Measurements from ENCODE around the gene ATG16L2. TPM values are rescaled to one million over a fixed set of nuclear protein-coding genes. Genes with fewer than 3 reads are reported as not detected.
A peak's percentile ranks its signal among the peaks of the same experiment; 100 is the strongest.

The ATG16L2 gene
- polyA plus RNA-seq, 3 donors: 31.0 to 54.8 (median 32.1) TPM

GRCh38 chr11:72776844-72777754 is 37.1 kb upstream of the ATG16L2 start:
- DNase-seq (ENCODE audit: extremely low read depth in 1 of 11, low read depth in 9 of 11, low spot score in 4 of 11): no peak

DNA sequence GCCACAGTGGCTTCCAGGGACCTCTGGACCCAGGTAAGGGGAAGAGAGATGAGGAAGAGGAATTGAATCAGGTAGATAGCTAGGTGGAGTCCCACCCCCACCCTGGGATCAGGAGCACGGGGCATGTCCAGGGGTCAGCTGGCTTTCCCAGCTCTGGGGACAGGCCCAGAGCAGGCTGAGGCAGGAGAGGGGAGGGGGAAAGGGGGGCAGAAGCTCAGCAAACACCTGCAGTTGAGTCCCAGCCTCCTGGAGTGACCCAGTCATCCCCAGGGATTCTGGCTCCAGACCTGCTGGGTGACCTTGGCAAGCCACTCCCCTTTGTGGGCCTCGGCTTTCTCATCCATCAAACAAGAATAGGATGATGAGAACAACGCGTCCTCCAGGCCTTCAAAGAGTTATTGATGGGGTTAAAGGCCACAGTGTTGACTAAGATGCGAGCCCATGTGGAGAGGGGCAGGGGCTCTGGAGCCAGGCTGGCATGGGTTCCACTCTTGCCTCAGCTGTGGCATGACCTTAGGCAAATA is 36.4 kb upstream of the ATG16L2 start:
- DNase-seq (ENCODE audit: extremely low read depth in 1 of 11, low read depth in 9 of 11, low spot score in 4 of 11): no peak

DNA sequence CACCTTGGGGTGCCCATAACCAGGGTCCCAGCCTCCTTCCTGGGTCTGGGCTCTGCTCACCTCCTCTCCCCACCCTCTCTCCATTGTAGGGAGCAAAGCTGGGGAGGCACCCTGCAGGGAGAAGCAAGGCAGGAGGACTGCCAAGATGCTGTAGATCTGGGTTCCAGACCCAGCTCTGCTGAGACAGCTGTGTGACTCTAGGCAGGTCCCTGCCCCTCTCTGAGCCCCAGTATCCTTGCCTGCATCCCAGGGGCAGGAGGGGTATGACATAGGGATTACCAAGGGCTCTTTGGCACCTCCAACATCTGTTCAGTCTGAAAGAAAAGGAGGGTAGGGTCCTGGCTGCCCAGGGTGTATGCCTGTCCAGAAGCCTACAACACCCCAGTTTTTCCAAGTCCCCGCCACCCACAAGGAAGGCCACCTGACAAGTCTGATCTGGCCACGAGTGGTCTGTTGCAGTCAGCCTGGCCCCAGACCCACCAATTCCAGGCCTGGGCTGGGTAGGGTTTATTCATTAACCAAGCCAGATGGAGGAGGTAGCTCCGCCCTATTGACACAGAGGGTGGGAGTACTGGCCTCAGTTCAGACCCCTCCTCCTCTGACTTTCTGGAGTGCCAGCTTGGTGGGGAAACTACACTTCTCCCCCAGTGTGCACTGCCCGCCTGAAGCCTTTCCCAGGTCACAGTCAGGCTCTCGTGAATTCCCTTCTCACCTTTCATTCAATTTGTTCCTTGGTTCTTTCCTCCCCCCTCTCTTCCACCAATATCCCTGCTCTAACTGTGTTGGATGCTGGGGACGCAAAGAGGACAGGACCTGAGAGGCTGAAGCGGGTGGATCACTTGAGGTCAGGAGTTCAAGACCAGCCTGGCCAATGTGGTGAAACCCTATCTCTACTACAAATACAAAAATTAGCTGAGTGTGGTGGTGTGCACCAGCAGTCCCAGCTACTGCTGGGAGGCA is 35.4 kb upstream of the ATG16L2 start:
- peak in 1 of 11 donors; percentile 68 for DNase-seq (ENCODE audit: extremely low read depth in 1 of 11, low read depth in 9 of 11, low spot score in 4 of 11)

GRCh38 chr11:72779495-72780128 is 34.6 kb upstream of the ATG16L2 start:
- no peak for DNase-seq (ENCODE audit: extremely low read depth in 1 of 11, low read depth in 9 of 11, low spot score in 4 of 11)

DNA sequence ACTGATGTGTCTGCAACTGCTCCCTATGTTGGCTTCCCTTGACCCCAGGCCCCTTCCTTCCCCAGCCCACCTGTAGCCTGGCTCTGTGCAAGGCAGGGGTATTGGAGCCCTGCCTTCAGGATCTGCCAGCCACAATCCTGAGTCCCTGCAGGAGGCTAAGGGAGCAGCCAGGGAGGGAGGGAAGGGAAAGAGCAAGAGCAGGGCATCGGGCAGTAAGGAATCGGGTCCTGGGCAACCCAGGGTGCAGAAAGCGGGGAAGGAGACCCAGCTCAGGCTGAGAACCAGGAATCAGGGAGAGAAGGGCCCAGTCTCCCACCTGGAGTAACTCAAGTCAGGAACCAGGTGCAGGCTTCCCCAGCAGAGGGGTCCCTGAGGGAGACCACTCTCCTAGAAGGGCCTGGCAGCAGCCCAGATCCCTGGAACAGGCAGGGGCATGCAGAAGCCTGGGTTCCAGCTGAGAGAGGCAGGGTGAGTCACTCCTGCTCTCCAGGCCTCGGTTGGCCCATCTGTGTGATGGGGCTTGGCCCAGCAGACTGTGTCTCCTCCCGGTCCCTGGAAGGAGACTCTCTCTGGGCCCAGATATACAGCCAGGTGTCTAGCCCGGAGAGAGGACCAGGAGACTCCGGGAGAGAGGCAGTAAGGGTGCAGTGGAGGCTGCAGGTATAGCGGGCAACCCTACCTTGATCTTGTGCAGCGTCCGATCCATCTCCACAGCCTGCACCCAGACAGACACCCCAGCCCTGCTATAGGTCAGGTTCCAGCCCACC is 33.7 kb upstream of the ATG16L2 start:
- DNase-seq (ENCODE audit: extremely low read depth in 1 of 11, low read depth in 9 of 11, low spot score in 4 of 11): no peak

- DNase-seq (ENCODE audit: extremely low read depth in 1 of 11, low read depth in 9 of 11, low spot score in 4 of 11): no peak
Observed at GRCh38 chr11:72781063-72781312, 33.2 kb upstream of the ATG16L2 start.

DNA sequence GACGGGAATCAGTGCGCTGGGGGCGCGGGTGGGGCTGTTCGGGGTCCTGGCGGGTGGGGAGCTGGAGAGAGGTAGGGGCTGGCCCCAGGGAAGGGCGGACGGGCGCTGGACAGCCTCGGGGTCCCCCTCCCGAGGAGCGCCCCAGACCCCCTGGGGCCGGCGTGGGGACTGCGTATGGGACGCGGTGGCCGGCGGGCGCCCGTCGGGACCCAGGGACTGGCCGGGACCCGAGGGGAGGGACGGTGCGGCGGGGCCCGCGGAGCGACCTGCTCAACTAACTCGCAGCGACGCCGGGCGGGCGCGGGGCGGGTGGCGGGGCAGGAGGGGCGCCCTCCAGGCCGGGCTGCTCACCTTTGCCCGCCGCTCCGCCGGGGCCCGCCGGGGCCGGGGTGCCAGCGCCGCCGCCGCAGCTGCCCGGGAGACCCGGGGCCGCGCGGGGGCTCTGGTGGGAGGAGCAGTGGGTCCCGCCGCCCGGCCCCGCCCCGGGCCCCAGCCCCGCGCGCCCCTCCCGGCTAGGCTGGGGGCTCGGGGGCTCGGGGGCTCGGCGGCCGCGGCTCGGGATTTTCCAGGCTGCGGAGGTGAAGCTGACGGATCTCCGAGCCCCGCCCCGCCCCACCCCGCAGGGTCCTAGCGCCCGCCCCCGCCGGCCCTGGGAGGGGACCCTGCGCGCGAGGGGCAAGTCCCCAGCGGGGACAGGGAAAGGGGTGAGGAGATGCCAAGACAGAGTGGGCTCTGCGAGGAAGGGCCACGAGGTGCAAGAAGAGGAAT is 32.7 kb upstream of the ATG16L2 start:
- DNase-seq (ENCODE audit: extremely low read depth in 1 of 11, low read depth in 9 of 11, low spot score in 4 of 11): no peak

GRCh38 chr11:72782081-72782920 is 31.9 kb upstream of the ATG16L2 start:
- no peak for DNase-seq (ENCODE audit: extremely low read depth in 1 of 11, low read depth in 9 of 11, low spot score in 4 of 11)

DNA sequence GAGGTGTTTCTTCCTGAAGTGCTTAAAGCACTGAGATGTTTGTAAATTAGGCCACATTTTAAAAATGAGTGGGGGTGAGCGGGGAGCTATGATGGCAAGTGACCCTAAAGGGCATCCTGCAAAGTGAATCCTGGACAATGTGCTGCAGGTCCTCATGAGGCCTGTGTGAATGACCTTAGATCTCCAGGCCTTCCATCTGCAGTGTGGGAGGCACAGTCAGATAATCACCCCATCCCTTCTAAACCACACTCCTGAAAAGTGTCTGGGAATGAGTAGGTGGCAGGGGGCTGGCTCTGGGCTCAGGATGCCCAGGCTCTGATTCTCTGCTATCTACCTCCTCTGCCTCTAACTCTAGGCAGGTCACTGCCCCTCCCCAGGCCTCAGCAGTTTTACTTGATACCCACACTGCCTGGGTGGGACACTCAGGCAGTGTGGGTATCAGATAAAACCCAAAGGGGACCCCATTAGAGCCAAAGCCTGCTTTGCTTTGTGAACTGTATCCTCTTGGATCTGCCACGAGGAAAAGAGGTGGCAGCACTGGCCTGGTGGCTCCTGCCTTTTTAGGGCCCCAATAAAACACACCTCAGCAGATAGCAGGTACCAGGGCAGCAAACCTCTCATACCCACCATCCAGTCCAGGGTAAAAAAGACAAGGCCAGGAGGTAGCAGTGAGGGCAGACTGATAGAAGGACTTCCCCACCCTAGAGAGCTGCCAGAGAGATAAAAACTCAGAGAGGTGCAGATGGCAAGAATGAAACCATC is 30.9 kb upstream of the ATG16L2 start:
- no peak for DNase-seq (ENCODE audit: extremely low read depth in 1 of 11, low read depth in 9 of 11, low spot score in 4 of 11)

DNA sequence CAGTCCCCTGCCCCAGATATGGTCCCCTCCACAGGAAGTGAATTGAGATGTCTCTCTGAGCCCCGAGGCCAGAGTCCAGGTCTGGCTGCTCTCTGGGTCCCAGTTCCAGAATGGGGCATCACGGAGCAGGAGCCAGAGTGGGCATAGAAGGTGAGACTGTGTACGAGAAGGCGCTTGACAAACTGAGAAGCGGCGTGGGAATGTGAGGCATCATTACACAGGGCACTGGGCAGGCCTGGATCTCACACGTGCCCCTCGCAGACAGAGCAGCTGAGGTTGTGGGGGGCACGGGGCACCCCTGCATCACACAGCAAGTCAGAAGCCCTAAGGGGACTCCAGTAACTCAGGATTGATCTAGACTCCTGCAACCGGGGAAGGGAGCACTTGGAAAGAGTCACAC is 29.5 kb upstream of the ATG16L2 start:
- no peak for DNase-seq (ENCODE audit: extremely low read depth in 1 of 11, low read depth in 9 of 11, low spot score in 4 of 11)

GRCh38 chr11:72786305-72787215 is 27.7 kb upstream of the ATG16L2 start:
- no peak for DNase-seq (ENCODE audit: extremely low read depth in 1 of 11, low read depth in 9 of 11, low spot score in 4 of 11)

GRCh38 chr11:72787216-72788104 is 26.8 kb upstream of the ATG16L2 start:
- no peak for DNase-seq (ENCODE audit: extremely low read depth in 1 of 11, low read depth in 9 of 11, low spot score in 4 of 11)

DNA sequence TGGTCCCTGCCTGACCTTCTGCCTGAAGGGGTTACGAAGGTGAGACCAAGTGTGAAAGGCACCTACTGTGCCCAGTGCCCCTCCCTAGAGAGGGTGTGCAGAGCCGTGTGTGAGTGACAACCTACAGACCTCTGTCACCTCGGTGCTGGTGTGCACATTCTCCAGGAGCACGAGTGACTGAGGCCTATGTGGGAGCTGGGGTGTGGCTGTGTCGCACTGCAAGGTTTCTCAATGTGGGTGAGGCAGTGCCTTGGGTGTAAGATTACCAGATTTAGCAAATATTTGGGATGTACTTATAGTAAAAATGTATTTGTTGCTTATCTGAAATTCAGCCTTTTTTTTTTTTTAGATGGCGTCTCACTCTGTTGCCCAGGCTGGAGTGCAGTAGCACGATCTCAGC is 26.0 kb upstream of the ATG16L2 start:
- no peak for DNase-seq (ENCODE audit: extremely low read depth in 1 of 11, low read depth in 9 of 11, low spot score in 4 of 11)

DNA sequence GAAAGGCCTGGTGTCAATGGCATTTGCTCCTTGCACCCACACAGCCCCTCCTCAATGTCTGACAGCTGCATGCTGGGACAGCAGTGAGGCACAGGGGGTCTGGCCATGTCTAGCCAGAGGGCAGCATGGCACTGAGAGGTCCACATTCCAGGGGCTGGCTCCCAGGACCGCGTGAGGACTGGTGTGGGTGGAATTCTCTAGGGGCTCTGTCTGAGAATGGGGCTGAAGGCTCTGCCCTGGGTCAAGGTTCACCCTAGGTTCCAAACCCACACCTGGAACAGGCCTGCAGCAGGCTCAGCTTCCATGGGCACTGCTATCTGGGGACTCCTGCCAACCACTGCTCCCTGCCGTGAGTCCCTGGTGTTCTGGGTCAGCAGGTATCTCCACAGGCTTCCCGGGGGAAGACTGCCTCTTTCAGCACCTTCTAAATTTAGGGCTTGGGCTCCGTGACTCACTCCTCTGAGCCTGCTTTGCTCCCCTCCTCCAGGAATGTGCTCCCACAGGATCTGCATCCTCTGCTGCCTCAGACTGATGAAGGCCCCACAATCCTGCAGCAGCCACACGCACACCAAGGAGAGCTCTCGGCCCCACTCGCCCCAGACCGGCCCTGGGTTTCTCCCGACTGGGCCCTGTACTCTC is 24.6 kb upstream of the ATG16L2 start:
- DNase-seq (ENCODE audit: extremely low read depth in 1 of 11, low read depth in 9 of 11, low spot score in 4 of 11): no peak

Data from renal cortex interstitium (tissue), 11 donors.